Inferior parietal cortex (tissue), 1 donor: Measurements from ENCODE around the gene ACTG1.

Source experiments
- DNase-seq: peaks from one replicate; pipeline ENCODE4 v3.0.0-alpha.2; 2016; ENCODE audit errors: extremely low spot score

ACTG1 gene

DNA sequence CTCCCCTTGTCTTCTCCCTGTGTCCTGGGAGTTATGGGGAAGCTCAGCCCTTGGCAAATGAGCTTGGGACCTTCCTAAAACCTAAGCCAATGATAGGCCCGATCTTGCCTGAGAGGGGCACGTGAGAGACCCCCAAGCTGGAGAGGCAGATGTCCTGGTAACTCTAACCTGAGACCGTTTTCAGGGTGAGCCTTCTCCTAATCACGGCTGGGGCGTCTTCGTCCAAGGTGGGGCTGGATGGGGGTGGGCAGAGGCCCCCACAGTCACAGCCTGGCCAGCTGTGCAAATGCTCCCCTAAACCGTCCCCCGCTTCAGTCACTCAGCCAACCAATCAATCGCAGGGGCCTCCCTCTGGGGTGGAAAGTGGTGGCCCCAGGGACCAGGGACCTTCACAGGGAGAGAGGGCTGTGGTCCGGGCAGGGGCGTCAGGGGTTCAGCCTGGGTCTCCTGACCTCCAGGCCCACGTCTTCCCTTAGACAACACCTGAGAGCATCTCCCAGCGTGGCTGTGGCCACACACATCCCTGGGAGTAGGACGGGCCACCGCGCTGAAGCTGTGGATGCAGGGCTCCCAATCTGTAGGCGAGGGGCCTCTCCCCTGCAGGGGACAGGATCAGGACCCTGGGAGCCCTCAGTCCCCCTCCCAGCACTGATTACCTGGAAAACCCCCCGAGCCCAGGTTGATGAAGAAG is 30.6 kb downstream of the ACTG1 start:
- no peak for DNase-seq

DNA sequence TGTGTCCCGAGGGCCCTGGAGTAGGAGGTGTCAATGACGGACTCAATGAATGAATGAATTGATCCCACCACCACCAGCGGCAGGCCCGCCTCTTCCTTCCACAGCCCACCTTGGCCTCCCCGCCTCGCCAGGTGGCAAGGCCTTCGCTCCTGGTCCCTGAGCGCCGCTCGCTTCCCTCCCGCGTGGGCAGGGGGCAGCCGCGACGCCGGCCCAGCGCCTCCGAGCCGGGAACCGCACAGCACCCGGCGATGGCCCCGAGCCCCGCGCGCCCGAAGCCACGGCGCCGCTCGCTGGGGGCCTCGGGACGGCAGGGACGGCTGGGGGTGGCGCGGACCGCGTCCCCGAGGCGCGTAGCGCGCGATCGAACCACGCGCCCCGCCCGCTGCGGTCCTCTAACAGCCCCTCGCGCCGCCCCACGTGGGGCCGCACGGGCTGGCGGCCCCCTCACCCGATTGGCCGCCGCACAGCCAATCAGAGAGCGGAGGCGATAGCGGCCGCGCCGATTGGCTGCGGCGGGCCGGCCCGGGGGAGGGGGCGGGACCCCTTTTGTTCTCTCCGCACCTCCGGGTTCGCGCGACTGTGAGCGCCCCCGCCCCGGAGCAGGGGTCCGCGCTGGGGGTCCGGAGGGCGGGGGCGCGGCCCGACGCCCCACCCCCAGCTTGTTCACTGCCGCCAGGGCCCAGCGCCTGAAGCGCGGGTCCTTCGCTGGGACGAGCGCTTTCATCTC is 31.4 kb downstream of the ACTG1 start:
- peak; percentile 87 for DNase-seq

DNA sequence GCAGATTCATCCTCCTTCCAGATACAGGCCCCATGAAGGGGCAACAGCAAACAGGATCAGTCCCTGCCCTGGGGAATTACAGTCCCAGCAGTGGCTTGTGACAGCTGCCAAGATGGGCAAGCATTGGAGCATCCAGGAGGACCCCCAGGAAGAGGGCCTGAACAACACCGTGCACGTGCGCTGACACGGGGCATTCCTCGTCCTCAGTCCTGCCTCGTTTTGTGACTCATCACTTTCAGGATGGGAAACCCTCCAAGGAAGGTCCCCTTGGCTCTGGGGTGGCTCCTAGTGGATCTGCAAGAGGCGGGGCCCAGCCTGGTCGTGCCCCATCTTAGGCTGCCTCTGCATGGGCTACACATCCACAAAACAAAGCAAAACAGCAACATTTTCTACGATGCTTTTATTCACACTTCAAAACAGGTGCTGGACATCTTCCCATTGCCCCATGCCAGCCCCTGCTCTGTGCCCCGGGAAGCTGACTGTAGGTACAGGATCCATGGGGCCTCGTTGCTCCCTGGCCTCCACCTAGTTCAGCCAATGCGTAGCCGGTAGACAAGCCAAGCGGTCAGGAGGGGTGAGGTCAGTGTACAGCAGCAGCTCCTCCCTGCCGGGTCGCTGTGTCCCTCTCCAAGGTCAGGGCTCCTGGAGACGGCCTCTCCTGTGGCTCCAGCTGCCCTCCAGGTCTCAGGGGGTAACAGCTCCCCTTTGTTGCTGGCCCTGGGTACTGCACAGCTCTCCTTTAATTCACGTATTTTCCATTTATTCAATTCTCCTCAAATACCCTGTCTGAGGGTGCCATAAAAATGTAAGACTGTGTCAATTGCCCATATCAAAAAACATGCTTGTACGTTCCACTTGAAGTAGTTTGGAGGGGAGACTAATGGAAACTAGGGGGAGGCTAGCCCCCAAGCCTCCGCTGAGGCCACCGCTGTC is 32.2 kb downstream of the ACTG1 start:
- DNase-seq: no peak

DNA sequence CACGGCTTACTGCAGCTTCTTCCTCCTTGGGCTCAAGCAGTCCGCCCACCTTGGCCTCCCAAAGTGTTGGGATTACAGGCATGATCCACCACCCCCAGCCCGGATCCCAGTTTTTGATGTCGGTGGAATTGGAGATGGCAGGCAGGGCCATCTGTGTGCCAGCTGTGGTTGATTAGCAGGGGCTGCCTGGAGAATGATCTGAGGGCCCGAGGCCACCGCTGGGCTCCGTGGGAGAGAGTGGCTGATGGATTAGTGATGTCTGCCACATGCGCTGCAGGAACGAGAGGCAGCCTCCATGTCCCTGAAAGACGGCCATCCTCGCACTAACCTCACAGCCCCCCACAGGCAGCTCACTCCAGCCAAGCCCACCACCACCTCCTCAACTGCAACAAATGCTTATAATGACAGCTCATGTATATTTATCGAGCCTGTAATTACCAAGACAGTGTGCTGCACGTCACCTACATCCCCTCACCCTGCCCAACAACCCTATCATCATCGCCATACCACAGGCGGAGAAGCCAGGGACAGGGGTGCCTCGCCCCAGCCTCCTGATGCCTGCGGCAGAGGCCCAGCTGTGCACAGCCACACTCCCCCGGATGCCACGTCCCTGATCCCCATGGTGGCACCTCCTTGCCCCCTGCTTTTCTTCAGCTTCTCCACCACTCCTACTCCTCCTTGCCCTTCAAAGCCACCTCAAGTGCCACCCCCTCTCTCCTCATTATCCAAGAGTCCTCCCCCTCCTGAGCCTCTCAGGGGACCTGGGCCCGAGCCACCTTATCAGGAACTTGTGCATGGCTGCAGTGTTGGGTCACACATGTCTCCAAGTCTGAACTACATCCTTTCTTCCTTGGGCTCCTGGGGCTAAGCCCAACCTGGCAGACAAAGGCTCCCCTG is 33.2 kb downstream of the ACTG1 start:
- DNase-seq: no peak

DNA sequence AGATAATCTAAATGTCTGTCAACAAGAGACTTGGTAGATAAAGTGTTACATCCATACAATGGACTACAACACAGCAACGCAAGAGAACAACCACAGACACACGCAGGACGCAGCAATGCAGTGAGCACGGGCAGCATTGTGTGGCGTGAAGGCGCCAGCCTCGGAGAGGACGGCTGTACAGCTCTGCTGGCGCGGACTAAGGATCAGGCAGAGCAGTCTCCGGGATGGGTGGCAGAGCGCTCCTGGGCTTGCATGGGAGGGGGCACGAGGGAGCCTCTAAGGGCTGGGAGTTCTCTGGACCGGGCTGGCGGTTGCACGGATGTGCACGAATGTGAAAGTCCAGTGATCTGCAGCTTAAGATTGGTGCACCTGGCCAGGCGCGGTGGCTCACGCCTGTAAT is 34.5 kb downstream of the ACTG1 start:
- no peak for DNase-seq

DNA sequence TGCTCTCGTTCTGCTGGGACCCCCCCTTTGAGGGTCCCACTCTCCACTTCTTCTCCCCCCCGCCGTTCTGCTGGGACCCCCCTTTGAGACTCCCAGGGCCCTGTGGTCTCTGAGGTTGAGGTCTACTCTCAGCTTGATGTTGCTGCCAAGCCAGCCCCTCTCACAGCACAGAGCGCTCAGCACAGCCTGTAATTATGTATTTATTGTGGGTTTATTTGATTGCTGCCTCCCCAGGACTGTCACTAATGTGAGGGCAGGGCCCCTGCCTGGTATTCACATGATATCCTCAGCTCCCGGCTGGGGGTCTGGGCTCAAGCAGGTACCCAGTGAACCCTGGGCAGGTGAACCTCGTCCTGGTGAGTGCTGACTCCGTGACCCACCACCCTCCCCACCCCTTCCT is 35.4 kb downstream of the ACTG1 start:
- DNase-seq: no peak

DNA sequence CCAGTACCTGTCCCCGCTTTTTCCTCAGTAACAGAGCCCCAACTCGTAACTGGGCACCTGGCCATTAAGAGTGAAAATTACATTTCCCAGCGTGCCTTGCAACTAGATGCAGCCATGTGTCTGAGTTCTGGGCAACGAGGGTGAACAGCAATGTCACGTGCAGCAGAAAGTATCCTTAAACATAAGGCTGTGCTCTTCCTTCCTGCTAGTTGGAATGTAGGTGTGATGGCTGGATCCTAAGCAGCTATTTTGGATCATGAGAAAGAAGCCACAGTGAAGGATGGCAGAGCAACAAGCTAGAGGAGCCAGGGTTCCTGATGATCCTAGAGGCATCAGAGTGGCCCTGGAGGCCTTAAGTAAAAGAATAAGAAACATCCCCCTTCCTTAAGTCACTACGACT is 36.0 kb downstream of the ACTG1 start:
- DNase-seq: no peak

DNA sequence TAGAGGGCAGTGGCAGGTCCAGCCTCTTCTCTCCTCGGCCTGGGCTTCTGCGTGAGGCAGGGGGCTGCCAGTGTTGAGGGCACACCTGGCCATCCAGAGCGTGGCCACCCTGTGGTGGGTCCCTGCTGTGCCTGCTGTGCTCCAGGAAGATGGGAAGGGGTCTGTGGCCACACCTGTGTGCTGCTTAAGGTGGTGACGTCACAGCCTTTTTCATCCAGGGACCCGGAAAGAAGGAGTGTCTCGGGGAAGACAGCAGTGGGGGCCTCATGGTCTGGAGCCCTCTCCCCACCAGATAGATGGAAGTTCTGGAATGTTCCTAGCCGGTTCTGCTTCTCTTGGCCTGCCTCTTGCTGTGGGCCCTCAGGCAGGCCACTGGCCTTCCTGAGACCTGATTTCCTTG is 36.5 kb downstream of the ACTG1 start:
- no peak for DNase-seq

DNA sequence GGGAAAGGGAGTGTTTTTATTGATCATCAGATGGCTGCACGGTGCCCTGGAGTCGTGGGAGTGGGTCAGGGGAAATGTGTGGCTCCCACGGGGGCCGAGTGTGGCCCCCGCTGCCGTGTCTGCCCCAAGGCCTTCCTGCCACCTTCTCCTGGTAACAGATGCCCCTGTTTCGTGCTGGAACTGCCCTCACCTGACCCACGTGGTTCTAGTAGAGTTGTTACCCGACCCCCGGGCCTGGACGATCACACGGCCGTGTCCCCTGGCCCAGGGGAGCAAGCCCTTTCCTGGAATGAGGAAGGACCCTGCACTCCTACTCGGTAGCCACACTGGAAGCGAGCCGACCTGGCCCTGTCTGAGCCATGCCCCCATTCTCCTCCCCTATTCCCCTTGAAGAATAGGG is 37.6 kb downstream of the ACTG1 start:
- no peak for DNase-seq

DNA sequence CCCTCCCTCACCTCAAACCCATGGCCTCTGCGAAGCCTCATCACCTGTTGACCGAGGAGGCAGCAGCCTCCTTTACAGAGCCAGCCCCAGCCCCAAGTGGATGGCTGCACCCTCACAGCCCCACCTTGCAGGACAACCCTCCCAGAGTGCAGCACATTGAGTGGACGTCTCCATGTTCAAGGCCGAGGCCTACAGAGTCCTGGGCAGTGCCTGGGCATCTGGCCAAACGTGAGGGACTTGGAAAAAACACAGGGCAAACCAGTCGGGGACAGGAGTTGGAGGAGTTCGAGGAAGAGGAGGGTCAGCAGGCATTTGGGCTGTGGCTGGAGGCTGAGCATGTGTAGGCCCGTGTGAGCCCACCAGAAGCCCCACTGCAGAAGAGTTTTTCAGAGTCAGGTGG is 39.6 kb downstream of the ACTG1 start:
- DNase-seq: no peak

DNA sequence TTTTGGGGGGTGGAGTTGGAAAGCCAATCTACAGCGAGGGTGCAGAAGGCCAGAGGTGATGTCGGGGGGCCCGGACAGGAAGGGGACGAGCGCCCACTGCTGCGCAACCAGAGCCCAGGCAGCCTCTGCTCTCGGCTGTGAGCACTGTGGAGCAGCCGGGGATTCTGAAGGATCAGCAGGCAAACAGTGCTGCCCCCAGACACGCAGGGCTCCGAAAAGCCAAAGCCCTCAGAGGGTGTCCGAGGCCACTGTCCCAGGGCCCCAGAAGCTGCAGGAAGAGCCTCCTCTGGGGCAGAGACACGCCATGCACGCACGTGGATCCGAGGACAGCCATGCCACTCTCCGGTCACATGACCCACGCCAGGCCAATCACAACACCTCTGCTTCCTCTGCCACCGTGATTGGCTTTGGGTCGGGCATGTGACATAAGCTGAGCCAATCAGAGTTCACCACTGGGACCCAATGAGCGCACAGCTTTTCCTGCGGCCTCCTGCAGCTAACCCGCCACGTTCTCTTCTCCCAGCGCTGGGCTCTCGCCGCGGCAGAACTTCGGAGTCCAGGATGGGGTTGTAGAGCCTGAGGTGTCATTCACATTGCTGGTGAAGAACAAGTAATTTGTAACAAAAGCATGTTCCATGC is 40.7 kb downstream of the ACTG1 start:
- DNase-seq: peak; percentile 76

DNA sequence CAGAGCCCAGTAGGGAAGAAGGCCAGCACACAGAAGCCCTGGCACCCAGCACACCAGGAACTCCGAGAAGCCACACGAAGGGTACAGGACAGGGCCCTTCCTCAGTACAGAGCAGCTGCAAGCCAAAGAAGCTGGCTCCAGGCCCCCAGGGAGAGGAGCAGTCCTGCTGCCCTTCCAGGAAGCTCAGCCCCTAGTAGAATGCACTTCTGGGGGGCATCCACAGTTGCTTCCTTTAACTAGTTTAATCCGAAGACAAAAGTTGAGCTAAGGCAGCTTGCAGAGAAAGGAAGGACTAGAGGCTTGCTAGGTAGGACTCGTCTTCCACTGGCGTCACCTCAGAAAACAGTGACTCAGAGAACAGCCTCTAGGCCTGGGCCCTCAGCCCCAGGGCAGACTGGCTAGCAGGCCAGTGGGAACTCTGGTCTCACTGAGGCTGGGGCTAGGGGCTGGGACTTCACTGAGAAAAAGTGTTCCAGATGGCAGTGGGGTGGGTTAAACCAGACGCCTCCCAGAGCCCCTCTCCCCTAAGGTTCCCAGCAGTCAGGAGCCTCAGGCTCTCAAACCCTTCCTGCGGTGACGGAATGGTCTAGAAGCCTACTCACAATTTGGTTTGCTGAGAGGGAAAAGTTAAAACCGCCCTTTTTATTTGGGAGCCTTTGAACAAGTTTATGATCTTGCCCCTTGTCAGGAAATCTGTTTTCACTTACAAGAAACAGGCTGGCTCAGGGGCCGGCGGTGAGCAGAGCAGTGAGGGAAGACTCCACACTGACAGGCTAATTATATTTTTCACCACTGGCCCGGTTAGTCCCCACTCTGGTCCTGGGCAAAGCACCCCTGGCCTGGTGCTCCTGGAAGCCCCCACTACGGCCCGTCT is 41.4 kb downstream of the ACTG1 start:
- DNase-seq: no peak

DNA sequence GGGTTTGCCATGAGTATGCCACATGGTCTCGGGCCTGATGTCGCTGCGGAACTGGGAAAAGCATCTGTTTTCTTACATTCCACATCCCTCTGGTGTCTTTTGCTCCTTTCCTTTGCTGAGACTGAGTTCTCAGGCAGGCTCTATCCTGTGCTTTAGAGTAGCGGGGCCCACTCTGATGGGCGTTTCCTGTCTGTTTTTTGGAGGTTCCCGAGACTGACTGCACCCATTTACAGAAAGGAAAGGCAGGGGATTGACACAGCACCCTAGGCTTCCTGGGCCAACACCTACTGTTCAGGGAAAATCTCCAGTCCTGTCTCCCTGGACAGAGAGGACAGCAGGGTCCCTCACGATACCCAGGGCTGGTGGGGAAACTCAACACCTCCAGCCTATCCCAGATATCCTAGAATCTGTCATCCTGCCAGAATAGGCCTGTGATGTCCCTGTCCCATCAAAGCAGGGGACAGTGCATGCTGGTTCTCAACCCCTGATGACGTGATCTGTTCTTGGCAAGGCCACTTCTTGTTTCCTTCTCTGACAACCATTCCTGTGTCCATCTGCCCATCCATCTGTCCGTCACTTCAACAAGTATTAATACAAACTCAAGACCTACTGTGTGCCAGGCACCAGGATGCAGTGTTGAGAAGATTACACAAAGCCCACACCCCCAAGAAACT is 42.2 kb downstream of the ACTG1 start:
- DNase-seq: no peak

DNA sequence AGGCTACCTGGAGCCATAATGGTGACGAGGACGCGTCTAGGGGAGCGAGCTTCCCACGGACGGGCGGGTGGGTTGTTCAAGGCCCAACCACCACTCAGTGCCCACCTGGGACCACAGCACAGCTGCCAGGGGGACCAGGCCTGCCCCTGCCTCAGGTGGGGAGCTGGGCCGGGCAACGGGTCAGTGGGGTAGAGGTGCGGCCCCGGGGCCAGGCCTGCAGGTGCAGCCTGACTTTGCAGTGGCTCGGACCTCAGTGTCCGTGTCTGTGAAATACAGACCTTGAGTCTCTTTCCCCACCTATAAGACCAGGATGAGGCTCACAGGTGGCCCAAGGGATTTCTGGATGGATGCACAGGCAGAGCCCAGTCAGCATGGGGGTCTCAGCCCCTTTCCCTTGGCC is 43.3 kb downstream of the ACTG1 start:
- no peak for DNase-seq

DNA sequence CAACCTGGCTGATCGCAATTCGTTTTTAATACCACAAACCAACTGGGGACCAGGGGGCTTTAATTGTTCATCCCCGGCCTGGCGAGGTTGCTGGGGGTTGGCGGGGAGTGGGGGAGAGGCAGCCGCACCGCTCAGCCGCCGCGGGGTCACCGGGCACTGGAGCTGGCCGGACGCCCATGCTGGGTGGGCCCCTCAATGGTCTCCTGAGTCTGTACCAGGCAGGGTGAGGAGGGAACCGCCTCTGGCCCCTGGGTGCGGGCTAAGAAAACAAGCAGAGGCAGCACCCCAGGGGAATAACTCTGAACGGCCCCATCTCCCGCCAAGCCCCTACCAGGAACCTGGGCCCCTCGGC is 43.9 kb downstream of the ACTG1 start:
- DNase-seq: no peak

DNA sequence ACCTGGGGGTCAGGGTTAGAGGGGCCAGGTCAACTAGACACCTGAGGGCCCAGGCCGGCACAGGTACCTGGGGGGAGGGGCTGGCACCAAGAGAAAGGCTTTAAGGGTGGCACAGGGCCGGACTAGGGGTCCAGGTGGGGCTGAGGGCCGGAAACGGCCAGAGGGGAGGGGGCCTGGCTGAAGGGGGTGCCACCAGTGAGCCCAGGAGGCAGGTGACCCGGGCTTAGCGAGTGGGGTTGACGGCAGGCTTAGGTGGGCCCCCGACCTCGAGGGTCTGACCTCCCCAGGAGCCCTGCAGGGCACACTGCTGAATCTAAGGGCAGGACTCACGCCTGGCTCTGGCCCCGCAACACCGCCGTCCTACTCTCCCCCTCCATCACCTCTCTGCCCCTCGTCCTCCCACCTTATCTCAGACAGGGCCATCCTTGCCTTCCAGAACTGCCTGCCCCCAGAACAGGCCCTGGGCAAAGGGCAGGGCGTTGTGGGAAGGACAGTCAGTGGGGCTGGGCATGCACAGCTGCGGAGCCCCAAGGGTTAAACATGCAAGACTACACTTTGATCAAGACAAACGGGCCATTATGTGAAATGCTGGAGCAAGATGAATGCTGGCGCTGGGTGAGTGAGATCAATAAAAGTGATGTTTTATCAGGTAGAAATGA is 44.4 kb downstream of the ACTG1 start:
- DNase-seq: no peak

DNA sequence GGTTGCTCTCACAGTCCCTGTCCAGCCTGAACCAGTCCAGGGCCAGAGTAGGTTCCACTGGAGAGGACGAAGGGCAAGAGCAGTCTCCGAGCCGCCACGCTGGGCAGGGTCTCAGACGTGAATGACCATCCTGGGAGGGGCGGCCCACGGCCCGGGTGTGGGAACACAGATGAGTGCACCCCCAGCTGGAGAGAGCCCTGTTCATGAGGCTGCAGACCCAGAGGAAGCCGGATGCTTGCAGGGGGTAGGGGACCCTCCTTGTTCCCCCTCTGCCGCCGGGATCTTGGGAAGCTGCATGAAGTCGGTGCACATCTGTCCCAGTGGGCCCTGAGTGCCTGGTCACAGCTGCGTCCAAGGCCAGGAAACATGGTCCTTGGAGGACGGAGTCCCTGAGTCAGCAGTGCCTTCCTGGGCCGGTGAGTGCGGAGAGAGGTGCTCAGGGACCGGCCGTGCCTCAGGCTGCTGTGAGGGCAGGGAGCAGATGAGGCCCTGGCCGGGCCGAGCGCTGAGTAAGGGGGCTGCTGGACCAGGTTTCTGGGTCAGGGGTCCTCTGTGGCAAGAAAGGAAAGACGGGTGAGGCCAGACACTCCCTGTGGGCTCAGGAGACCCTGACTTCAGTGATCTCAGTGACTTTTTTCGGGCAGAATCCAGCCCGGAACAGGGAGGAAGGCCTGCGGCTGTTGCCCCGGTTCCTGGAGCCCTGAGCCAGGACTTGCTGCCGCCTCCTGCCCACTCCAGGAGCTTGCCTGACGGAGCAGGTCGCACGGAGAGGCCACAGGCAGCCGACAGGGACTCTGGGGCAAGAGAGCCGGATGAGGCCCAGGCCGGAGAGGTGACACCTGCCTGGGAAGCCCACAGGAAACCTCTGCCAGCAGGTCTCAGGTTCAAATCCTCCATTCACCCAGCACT is 45.8 kb downstream of the ACTG1 start:
- DNase-seq: no peak

DNA sequence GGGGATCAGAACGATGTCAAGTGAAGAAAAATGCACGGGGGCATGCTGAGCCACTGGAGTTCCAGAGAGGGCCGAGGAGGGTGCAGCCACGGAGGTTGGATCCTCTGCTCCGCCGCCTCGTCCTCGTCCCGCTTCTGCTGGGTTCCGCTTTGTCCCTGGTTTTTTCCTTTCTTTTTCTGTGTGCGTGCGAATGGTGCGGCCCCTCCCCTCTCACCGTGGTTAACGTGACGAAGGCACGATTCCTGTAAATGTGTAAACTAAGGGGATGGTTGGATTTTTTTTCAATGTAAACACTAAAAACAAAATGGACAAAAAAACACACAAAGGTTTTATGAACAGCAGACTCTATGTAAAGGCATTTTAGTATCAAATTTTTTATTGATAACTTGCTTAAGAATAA is 46.7 kb downstream of the ACTG1 start:
- DNase-seq: no peak
